OCI-LY3 (cell line): ENCODE measurements around the gene ASTN2.

Source experiments
- H2AFZ ChIP-seq: fragments of 200-600, 300-600 bp; shearing (Covaris generic); 2 replicates; pipeline ENCODE4 v1.6.0; 2014; ENCODE audit warnings: antibody characterized with exemption, low read depth, low read length
- H3K27ac ChIP-seq: fragments of 200-600, 300-600 bp; sonication (generic); 2 replicates; pipeline ENCODE4 v1.5.1; 2014; ENCODE audit warnings: mild to moderate bottlenecking, low read length, moderate library complexity, mixed read lengths
- H3K27me3 ChIP-seq: fragments of 200-600, 300-600 bp; sonication (generic); 2 replicates; pipeline ENCODE4 v1.6.1; 2014; ENCODE audit warnings: low read depth, low read length, mixed read lengths
- H3K36me3 ChIP-seq: fragments of 200-600, 300-600 bp; sonication (generic); replicated peaks from 2 replicates; pipeline ENCODE3; 2014; ENCODE audit warnings: low read depth, low read length, mixed read lengths
- H3K4me1 ChIP-seq: fragments of 300-600, 200-600 bp; sonication (generic); 2 replicates; pipeline ENCODE4 v1.6.1; 2014; ENCODE audit warnings: low read length, mixed read lengths
- H3K4me2 ChIP-seq: fragments of 200-600, 300-600 bp; sonication (generic); 2 replicates; pipeline ENCODE4 v1.6.1; 2014; ENCODE audit warnings: low read length, mixed read lengths
- H3K4me3 ChIP-seq: fragments of 300-600, 200-600 bp; sonication (generic); 2 replicates; pipeline ENCODE4 v1.5.1; 2014; ENCODE audit warnings: antibody characterized with exemption, mild to moderate bottlenecking, low read length, moderate library complexity
- H3K79me2 ChIP-seq: fragments of 300-600, 200-600 bp; shearing (Covaris generic); 2 replicates; pipeline ENCODE4 v1.6.1; 2014; ENCODE audit warnings: mild to moderate bottlenecking, low read length, mixed read lengths
- H3K9ac ChIP-seq: fragments of 300-600, 200-600 bp; shearing (Covaris generic); 2 replicates; pipeline ENCODE4 v1.6.0; 2014; ENCODE audit warnings: mild to moderate bottlenecking, low read length, moderate library complexity
- H3K9me3 ChIP-seq: fragments of 200-600, 300-600 bp; shearing (Covaris generic); 2 replicates; pipeline ENCODE4 v1.6.1; 2014; ENCODE audit warnings: low read length, mixed read lengths; ENCODE audit not compliant: insufficient read depth
- H4K20me1 ChIP-seq: fragments of 200-600, 300-600 bp; sonication (generic); 2 replicates; pipeline ENCODE4 v1.6.1; 2016; ENCODE audit warnings: low read length, mixed read lengths; ENCODE audit not compliant: insufficient read depth
- EZH2phosphoT487 ChIP-seq: fragments of 200-600 bp; shearing (Covaris generic); IDR thresholded peaks from 2 replicates; pipeline ENCODE4 v1.6.1; 2018; ENCODE audit warnings: antibody characterized with exemption, mixed run types, low read depth
- TF ChIP-seq, protein P1 (sequence below): fragments of 200-600, 300-600 bp; sonication (generic); IDR thresholded peaks from 2 replicates; pipeline ENCODE4 v1.5.1; 2014; ENCODE audit warnings: antibody characterized with exemption, low read length, low read depth

Gene ASTN2

DNA sequence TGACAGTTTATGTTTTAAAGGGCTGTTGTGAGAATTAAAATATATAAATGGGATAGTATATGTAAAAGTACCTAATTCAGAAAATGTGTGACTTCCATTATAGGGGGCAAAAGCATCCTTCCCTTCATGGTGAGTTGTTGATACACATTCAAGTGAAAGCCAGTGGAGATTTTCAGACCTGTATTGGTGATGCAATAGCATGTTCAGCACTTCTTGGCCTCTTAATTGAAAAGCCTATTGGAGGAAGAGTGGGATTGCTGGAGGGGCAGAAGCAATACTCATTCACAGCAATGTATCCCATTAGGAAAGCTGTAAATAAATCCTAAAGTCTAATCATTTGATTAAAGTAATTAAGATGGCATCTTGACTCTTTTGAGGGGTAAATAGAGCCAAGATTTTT, 710.4 kb downstream of the ASTN2 start:
- peaks cover 31% of the 10 kb centered on the region for H3K36me3 ChIP-seq

DNA sequence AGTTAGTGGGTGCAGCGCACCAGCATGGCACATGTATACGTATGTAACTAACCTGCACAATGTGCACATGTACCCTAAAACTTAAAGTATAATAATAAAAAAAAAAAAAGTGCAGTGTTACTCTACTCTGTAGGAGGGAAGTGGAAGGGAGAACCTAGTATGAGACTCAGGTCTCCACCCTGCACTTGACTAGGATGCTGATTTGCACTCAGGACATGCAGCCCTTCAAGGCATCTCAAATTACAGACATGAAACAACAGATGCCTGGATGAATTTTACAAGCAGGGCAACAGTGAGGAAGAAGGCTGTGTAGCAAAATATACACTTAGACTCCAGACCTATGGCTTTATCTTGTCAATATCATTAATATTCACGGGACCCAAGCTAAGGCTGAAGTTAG, 711.2 kb downstream of the ASTN2 start:
- H4K20me1 ChIP-seq = no peaks in the 10 kb centered on the region
- H3K4me2 ChIP-seq = no peak overlapping the region
- H3K79me2 ChIP-seq = no peaks in the 10 kb centered on the region
- peaks cover 3% of the 10 kb centered on the region; the same call in 1 of the 2 replicates for H3K4me1 ChIP-seq
- H3K9ac ChIP-seq = no peak overlapping the region
- no peak overlapping the region for H3K27ac ChIP-seq
- peaks cover 39% of the 10 kb centered on the region for H3K36me3 ChIP-seq
- TF ChIP-seq, protein P1, sequence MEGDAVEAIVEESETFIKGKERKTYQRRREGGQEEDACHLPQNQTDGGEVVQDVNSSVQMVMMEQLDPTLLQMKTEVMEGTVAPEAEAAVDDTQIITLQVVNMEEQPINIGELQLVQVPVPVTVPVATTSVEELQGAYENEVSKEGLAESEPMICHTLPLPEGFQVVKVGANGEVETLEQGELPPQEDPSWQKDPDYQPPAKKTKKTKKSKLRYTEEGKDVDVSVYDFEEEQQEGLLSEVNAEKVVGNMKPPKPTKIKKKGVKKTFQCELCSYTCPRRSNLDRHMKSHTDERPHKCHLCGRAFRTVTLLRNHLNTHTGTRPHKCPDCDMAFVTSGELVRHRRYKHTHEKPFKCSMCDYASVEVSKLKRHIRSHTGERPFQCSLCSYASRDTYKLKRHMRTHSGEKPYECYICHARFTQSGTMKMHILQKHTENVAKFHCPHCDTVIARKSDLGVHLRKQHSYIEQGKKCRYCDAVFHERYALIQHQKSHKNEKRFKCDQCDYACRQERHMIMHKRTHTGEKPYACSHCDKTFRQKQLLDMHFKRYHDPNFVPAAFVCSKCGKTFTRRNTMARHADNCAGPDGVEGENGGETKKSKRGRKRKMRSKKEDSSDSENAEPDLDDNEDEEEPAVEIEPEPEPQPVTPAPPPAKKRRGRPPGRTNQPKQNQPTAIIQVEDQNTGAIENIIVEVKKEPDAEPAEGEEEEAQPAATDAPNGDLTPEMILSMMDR = no peak
- TF ChIP-seq EZH2phosphoT487 = no peak
- no peak overlapping the region for H2AFZ ChIP-seq
- no peaks in the 10 kb centered on the region for H3K9me3 ChIP-seq
- no peaks in the 10 kb centered on the region for H3K27me3 ChIP-seq
- H3K4me3 ChIP-seq = no peak overlapping the region

More for the DNA sequence above, 710.4 kb downstream of the ASTN2 start:
- H3K79me2 ChIP-seq = no peaks in the 10 kb centered on the region
- H3K27me3 ChIP-seq = no peaks in the 10 kb centered on the region
- no peak overlapping the region for H3K27ac ChIP-seq
- H3K9me3 ChIP-seq = no peaks in the 10 kb centered on the region
- peaks cover 3% of the 10 kb centered on the region; the same call in 1 of the 2 replicates for H3K4me1 ChIP-seq
- no peak overlapping the region for H3K4me3 ChIP-seq
- no peaks in the 10 kb centered on the region for H4K20me1 ChIP-seq
- no peak overlapping the region for H3K4me2 ChIP-seq
- no peak for TF ChIP-seq EZH2phosphoT487
- TF ChIP-seq, protein P1 = no peak
- H3K9ac ChIP-seq = no peak overlapping the region
- no peak overlapping the region for H2AFZ ChIP-seq

DNA sequence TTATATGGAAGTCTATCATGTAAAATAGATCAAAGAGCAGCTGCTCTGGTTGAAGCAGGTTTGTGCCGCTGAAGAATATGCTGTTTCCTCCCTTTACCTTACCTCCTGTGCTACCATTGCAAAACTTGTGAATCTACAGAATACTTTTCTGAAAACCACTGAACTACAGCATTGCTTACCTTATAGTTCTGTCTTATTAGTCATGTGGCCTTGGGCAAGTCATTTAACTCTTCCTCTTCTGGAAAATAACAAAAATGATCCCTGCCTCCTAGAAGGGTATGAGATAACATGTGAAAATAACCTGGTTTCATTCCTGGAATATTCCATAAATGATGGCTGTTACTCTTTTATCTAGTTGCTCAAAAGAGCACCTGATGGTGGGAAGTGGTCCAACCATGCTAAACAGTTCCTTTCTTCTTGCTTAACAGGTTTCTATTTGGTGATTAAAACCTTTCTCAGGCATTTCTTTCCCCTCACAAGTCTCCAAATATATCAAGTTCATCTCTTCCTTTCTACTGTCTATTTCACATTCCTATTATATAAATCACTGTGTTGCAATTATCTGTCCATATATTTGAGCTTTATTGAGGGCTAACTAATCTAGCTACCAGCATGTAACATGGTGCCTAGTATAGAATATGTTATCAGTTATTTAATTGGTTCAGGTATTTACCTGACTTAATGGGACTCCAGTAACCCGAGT, 712.8 kb downstream of the ASTN2 start:
- H3K4me1 ChIP-seq = peaks cover 3% of the 10 kb centered on the region; the same call in 1 of the 2 replicates

More for the DNA sequence above, 712.8 kb downstream of the ASTN2 start:
- no peak overlapping the region for H3K27ac ChIP-seq
- no peak overlapping the region for H3K4me3 ChIP-seq
- H3K79me2 ChIP-seq = no peaks in the 10 kb centered on the region
- H3K9ac ChIP-seq = no peak overlapping the region
- no peaks in the 10 kb centered on the region for H3K9me3 ChIP-seq
- peaks cover 51% of the 10 kb centered on the region for H3K36me3 ChIP-seq
- H3K27me3 ChIP-seq = no peaks in the 10 kb centered on the region
- TF ChIP-seq, protein P1 = no peak
- no peak for TF ChIP-seq EZH2phosphoT487
- H3K4me2 ChIP-seq = no peak overlapping the region
- H2AFZ ChIP-seq = no peak overlapping the region
- no peaks in the 10 kb centered on the region for H4K20me1 ChIP-seq
